HG03175 (cell line): Measurements from ENCODE around the gene CHRNB2.
"Not testable (repeated sequence)": the region's sequence is repeated elsewhere in the genome, so short reads cannot be mapped to it uniquely, and the experiment has no call there.

ENCODE experiments used
- ATAC-seq: cut with Tn5 transposase; IDR thresholded peaks from one replicate; pipeline ENCODE4 v1.9.1; 2021; ENCODE audit warnings: mild to moderate bottlenecking, moderate library complexity; ENCODE audit not compliant: unreplicated experiment

CHRNB2 gene, protein sequence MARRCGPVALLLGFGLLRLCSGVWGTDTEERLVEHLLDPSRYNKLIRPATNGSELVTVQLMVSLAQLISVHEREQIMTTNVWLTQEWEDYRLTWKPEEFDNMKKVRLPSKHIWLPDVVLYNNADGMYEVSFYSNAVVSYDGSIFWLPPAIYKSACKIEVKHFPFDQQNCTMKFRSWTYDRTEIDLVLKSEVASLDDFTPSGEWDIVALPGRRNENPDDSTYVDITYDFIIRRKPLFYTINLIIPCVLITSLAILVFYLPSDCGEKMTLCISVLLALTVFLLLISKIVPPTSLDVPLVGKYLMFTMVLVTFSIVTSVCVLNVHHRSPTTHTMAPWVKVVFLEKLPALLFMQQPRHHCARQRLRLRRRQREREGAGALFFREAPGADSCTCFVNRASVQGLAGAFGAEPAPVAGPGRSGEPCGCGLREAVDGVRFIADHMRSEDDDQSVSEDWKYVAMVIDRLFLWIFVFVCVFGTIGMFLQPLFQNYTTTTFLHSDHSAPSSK

DNA sequence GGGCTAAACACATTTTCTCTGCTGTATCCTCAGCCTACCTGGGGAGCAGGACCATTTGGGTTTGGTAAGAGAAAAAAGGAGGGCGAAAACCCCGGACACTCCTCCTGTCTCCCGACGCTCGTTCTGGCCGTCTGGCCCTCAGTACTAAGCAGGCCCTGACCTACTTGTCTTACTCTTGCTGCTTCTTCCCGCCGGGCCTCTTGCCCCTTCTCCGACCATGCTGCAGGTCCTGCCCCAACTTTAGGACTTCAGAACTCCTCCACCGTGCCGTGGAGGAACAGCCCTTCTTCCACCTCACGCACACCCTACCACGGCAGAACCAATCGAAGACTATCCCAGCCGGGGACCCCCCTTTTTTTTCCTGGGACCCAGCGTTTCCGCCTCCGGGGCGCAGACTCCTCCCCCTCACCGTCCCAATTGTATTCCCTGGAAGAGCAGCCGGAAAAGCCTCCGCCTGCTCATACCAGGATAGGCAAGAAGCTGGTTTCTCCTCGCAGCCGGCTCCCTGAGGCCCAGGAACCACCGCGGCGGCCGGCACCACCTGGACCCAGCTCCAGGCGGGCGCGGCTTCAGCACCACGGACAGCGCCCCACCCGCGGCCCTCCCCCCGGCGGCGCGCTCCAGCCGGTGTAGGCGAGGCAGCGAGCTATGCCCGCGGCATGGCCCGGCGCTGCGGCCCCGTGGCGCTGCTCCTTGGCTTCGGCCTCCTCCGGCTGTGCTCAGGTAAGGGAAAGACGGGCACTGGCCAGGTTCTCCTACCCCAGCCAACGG lies at the start of gene CHRNB2:
Gene CHRNB2, plus strand, starts transcription at position 393 of the 771 bp plus-strand sequence. Its CDS starts 267 bp downstream, at position 660.
- ATAC-seq, result no peak

DNA sequence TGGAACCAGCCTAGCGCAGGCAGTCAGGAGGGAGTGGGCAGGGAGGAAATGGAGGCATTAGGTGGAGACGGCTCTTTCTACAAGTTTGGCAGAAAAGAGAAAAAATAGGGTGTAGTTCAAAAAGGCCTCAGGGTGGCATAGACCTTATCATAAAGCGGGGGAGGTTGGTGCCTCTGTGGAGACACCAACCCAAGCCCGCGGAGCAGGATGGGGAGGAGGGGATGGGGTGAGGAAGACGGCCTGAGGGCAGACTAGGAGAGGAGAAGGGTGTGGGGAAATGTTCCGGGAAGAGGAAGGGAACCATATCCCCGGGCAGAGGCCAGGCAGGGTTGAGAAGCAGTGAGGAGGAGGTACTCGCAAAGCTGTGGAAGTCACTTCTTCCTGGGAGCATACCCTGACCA lies 48.0 kb upstream of the CHRNB2 start:
- ATAC-seq, result no peak

DNA sequence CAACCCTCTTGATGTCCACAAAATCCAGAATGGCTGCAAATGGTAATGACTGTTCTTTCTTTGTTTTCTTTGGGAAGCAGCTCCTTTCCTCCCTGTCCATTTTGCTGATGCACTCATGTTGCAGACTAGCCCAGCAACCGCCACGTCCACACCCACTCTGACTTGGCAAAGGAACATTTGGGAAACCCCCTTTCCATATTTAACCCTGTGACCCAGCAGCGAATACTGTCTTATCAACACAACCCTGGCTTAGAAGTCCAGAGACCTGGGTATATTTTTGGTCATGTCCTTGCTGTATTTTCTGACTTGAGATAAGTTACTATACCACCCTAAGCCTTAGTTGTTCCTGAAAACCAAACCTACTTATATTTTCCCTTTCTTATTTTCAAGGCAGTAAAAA lies 47.2 kb upstream of the CHRNB2 start:
- ATAC-seq, result no peak

DNA sequence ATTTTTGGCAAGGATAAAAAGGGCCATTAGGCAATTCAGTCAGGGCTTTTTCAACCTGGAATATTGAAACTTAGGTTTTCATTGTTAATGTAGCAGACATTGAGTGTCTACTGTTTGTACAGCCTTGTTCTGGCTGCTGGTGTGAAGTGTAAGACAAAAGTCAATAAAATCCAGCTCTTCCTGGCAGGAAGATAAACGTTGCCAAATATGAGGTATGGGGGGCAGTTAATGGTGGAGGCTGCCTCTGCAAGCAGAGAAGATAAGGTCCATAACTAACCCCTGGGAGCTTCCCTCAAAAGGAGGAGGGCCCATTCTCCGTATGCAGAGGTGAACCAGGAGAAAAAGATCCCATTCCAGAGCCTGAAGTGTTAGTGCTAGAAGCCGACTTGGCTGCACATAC lies 45.9 kb upstream of the CHRNB2 start:
- no peak for ATAC-seq

DNA sequence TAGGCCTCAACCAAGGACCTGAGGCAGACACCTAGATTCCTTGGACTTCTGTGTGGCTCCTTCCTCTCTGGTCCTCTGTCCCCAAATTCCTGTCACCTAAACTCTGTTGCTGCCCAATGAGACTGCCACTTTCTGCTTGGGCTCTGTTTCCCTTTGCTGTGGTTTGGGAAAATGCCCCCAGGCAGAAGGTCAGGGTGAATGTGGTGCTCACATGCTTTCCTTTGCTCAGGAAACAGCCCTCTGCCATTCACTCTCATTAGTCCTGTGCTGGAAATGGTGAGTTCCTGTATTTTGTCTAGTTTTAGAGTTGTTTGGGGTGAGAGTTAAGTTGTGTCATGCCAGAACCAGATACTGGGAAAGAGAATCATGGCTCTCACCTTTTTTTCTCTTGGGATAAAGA lies 42.7 kb upstream of the CHRNB2 start:
- ATAC-seq, result no peak

DNA sequence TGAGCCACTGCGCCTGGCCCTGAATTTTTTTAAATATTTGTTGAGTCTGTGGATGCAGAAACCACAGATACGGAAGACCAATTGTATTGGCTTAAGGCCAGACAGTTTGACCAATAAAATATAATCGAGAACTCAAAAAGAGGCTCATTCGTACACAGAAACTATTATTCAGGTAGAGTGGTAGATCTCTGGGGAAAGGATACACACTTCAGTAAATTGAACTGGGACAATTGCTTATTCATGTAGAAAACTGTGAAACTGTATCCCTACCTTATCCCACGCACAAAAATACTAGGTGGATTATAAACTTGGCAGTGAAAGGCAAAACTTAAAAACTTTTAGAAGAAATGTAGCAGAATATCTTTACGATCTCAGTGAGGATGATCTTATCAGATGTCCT lies 40.4 kb upstream of the CHRNB2 start:
- ATAC-seq, result no peak

DNA sequence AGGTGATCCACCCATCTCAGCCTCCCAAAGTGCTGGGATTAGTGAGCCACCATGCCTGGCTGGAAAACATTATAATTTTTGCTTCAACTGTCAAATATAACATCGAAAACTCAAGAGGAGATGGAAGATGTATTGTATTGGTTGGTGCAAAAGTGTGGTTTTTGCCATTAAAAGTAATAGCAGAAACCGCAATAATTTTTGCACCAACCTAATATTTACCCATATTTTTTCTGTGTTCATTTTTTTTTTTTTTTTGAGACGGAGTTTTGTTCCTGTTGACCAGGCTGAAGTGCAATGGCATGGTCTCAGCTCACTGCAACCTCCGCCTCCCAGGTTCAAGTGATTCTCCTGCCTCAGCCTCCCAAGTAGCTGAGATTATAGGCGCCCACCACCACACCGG lies 38.3 kb upstream of the CHRNB2 start:
- ATAC-seq, result no peak

DNA sequence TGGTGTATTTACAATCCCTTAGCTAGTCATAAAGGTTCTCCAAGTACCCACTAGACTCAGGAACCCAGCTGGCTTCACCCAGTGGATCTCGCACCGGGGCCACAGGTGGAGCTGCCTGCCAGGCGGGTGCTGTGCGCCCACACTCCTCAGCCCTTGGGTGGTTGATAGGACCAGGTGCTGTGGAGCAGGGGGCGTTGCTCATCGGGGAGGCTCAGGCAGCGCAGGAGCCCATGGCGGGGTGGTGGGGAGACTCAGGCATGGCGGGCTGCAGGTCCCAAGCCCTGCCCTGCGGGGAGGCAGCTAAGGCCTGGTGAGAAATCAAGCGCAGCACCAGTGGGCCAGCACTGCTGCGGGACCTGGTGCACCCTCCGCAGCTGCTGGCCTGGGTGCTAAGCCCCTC lies 35.6 kb upstream of the CHRNB2 start:
- not testable (repeated sequence) for ATAC-seq

DNA sequence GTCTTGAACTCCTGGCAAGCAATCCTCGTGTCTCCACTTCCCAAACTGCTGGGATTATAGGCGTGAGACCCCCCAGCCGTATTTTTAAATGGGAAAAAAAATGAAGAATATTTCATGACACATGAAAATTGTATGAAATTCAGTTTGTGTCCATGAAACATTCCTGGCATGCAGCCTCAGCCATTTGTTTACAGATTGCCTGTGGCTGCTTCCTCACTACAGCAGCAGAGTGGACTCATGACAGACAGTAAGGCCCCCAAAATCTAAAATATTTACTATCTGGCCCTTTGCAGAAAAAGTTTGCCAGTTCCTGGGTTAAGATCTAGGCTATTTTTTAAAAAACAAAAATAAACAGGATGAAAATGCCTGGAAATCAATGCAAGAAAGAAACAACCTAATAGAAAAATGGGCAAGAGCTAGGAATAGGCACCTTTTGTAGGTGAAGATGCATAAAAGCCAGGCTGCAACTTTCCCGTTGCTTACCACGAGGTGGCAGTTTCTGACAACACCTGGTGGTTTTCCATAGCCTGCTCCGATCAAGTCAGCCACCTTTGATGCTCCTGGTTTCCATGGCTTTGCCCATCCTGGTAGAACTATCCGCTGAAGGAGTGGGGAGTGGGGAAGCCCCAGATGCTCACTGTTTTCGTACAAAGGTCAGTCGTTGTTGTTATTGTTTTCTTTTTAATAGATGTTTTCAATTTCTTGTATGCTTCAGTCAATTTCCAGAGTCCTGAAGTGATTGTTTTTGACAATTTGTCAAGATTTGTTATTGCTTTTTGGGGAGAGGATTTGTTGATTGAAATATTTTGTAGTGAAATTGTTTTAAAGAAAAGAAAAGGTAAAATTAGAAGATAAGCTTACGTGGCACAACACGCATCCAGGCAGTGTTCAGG lies 33.4 kb upstream of the CHRNB2 start:
- ATAC-seq, result no peak

DNA sequence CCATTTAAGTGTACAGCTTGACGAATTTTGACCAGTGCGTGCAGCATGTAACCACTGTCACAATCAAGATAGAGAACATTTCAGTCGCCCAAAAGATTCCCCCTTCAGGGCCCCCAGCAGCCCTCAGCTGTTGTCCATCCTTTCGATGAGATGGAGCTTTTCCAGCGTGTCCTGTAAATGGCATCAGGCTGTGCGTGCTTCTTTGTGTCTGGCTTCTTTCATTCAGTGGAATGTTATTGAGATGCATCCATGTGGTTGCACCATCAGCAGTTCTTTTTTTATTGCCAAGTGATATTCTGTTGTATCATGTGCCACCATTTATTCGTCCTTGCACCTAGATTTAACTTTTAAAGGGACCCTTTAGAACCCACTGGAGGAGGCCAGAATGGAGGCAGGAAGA lies 31.0 kb upstream of the CHRNB2 start:
- ATAC-seq, result no peak

DNA sequence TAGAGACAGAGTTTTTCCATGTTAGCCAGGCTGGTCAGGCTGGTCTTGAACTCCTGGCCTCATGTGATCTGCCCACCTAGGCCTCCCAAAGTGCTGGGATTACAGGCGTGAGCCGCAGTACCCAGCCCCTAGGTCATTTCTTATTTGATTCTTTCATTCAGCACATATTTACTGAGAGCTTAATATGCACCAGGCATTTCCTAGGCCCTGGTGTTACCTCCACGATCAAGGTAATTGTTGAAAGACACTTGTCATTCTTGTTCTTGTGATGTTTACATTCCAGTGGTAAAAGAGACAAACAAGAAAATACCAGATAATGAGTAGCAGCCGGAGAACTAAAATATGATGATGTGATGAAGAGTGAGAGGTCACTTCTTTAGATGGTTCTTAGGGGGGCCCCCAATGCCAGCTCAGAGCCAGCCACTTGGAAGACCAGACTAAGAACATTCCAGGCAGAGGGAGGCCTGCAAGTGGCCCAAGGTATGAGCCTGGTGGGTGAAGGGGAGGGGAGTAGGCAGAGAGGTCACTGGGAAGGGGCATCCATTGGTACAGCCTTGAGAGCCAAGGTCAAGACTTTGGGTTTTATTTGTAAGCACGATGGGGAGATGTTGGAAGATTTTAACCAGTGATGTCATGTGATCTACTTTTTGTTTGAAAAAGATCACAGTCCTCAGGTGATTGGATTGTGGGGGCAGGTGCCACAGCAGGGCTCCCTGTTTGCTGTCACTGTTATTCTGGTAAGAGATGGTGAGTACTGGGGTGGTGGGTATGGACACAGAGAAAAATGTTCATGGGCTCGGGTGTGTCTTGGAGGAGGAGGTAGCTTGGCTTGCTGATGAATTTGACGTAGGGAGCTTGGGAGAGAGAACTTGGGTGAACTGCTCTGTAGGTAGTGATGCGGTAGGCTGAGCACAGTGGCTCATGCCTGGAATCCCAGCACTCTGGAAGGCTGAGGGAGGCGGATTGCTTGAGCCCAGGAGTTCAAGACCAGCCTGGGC lies 27.8 kb upstream of the CHRNB2 start:
- no peak for ATAC-seq

DNA sequence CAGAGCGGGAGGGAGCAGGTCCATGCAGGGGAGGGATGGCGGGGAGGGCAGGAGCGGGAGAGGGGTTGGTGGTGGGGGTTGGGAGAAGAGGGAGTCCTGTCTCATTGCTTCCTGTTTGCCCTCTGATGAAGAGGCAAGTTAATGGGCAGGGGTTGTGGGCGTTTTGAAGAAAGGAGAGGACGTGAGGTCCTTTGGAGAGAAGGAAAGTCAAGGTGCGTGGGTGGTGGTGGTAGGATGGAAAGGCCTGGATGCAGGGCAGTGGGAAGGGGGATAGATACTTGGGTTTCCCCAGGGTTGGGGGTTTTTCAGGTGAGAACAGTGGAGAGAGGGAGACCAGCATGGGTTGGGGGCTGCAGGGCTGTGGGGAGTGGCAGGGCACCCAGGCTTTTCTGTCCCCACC lies 26.3 kb upstream of the CHRNB2 start:
- no peak for ATAC-seq

DNA sequence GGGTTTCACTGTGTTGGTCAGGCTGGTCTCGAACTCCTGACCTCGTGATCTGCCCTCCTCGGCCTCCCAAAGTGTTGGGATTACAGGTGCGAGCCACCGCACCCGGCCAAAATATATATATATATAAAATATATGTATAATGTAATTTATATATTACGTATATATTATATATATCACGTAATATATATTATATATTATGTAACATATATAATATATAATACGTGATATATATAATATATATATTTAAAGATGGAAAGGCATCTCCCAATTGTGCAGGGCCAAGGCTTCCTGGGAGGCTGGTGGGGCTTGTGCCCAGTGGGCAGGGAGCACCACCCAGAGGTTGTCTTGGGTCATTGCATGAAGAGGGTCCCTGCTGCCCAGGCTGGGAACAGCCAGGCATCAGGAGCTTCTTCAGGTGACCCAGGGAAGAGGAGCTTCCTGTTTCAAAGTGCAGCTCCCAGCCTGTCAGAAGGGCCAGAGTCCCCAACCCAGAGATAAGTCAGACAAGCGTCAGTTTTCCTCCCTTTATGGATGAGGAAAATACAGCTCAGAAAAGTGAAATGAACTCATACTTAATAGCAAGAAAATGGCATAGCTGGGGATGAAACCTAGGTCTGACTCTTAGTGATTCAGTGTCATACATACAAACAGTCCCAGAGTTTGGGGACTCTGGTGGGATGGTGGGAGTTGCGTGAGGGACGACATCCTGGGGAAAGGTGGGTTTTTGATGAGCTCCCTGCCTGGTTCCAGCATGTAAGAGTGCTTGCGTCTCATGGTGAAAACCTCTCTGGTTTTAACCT lies 21.1 kb upstream of the CHRNB2 start:
- ATAC-seq, result no peak

DNA sequence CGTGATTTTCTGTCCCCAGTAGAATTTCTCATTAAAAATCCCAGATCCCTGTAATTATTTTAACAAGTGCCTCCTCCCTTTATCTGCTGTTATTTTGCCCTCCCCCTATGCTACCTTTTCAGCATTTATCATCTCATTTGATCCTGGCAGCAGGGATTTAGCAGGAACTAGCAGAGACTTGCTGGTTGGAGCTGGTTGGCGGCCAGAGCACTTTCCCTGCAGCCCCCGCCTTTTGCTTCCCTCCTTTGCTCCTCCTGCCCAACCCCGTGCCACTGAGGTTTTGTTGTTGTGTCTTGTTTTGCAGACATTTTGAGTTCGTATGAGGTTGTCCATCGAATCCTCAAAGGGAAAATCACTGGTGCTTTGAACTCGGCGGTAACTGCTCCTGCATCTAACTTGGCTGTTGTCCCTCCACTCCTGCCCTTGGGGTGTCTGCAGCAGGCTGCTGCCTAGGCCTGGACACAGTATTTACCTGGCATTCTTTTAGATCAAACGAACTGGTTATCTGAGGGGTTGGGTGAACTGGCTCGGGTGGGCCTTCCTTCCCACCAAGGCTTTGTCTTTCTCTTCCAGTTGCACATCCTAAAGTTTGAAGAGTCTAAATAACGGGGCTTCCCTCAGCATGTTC lies 20.4 kb upstream of the CHRNB2 start:
- no peak for ATAC-seq

DNA sequence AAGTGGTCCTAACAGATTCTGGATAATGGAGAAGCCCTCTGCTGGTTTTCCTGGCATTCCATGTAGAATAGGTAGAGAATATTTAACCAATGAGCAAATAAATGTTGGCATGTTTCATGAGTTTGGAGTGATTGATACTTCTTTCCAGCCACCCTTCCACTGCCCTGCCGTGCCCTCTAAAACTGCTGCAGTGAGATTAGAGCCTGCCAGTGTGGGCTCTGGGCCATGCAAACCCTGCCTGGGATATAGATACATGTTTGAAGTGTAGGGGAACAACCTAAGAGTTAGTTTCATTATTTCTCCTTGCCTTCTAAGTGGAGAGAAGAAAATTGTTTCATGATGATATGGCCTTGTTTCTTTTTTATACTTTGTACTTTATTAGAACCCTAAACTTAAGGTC lies 19.6 kb upstream of the CHRNB2 start:
- ATAC-seq, result no peak

DNA sequence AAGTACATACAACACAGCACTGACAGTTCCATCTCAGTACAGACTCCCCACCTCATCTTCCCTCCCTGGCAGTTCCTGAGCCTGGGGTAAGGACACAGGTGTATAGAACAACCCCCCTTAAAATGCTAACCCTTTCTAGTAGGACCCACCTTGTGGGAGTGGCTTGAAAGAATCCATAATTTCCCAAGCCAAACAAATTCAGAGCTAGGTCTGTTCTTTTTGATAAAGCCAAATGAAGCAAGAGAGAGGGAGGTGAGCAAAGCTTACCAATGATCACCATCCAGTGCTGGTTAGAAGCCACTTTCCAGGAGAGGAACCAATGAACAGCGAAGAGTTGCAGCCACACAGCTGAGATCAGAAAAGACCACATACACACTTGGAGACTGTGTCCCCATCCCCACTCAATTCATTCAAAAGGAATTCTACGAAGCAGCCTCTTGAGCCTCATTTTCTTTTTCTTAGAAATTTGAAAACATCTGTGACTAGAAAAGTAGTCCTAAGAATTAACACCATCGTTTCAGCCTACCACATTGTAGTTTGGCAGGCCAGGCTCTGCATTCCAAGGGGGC lies 18.3 kb upstream of the CHRNB2 start:
- no peak for ATAC-seq

DNA sequence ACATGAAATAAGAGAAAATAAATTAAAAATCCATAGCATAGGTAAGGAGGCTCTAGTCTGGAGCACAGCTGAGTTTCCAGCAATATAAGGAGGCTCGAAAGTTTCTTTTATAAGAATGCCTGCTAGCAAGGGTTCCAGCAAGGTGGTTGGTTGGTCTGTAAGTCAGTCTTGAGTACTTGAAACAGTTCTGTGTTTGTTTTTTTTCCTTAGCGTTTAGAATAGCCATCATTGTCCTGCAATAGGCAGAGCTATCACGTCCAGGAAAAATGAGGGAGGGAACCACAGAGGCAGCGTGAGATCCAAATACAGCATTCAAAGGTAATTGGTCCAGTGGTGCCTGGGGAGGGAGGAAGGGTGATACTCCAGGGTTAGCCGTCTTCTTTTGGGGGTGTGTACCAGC lies 17.5 kb upstream of the CHRNB2 start:
- no peak for ATAC-seq

DNA sequence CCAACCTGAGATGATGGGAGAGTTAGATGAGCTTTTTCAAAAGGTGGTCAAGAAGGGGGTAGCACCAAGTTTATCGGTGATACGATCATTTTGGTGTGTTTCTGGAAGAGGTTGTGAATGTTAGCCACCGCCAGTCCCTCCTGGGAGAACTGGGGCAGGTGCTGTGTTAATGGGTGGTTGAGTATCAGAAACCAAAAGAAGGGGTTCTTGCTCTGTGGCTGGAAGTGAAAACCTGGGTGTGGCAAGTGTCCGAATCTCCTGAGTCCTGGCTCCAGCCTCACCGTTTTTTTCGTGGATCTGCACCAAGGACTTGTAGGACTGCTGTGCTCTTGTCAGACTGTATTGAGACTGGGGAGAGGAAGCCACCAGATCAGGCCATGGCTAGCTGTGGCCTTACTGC lies 16.9 kb upstream of the CHRNB2 start:
- ATAC-seq, result no peak
